Measurements from ENCODE around the gene OBP2A. TPM values are rescaled to one million over a fixed set of nuclear protein-coding genes. Genes with fewer than 3 reads are reported as not detected.

OBP2A gene
- total and polyA plus RNA-seq, 2 donors (not counting 3 experiments of a cell fraction or from before 2014, with no cell fraction given): not detected

GRCh38 chr9:135506327-135507103 lies 39.4 kb upstream of the OBP2A start:
- intact Hi-C loops (cut with micrococcal nuclease) (no loop called here), dilution Hi-C loops (cut with MboI; ENCODE audit: extremely low pct_ligation_motif_present, low sequenced_read_pairs) (no loop called here)
- H3K4me2 ChIP-seq (ENCODE audit: insufficient read depth, low read length): no peak overlapping the region
- no peak for FAIRE-seq
- BruUV-seq (replicated peaks): no TSS peak
- H3K36me3 ChIP-seq (ENCODE audit: control insufficient read depth in 2 of 2, extremely low read depth in 1 of 2, insufficient read depth in 2 of 2, low read length in 2 of 2): peaks cover 2 to 28% of the 10 kb centered on the region in 2 experiments
- no peak overlapping the region for H3K4me3 ChIP-seq (replicated peaks in 1 of 3; ENCODE audit: insufficient read depth in 1 of 3, low read depth in 1 of 3, low read length in 3 of 3)
- no peaks in the 10 kb centered on the region for H3K9me3 ChIP-seq (replicated peaks; ENCODE audit: control insufficient read depth, insufficient read depth, low read length)
- H3K79me2 ChIP-seq (ENCODE audit: control insufficient read depth, insufficient read depth, low read length): peaks cover 13% of the 10 kb centered on the region
- ChIA-PET POLR2A (no interaction called here), CTCF (interaction anchor here (2.5 kb wide), 1 partner anchor 26 kb away, joined by 11 read pairs; no protein-coding TSS in a partner anchor)
- TF ChIP-seq EZH2 (IDR thresholded peaks at IDR 0.05; ENCODE audit: borderline replicate concordance, low read depth, low read length, severe bottlenecking) (no peak), GATA2 (IDR thresholded peaks at IDR 0.05; ENCODE audit: insufficient read depth, insufficient read length, low read depth, low read length) (no peak), POLR2A (IDR thresholded peaks at IDR 0.05; ENCODE audit: low read depth, low read length) (no peak), CTCF (IDR thresholded peaks at IDR 0.05; ENCODE audit: extremely low read depth in 1 of 2, insufficient read depth in 1 of 2, low read depth in 1 of 2, low read length in 2 of 2) (no peak), MYC (IDR thresholded peaks at IDR 0.05; ENCODE audit: low read depth, low read length) (no peak), POLR2AphosphoS5 (IDR thresholded peaks at IDR 0.05; ENCODE audit: insufficient read depth, low read depth, low read length) (no peak), JUN (IDR thresholded peaks at IDR 0.05; ENCODE audit: borderline replicate concordance, insufficient read depth, insufficient read length, low read depth) (no peak), FOS (IDR thresholded peaks at IDR 0.05; ENCODE audit: borderline replicate concordance, insufficient read depth, low read length) (no peak)
- TF ChIP-seq, protein P1, sequence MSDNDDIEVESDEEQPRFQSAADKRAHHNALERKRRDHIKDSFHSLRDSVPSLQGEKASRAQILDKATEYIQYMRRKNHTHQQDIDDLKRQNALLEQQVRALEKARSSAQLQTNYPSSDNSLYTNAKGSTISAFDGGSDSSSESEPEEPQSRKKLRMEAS (IDR thresholded peaks at IDR 0.05; ENCODE audit: insufficient read depth, insufficient read length): no peak
- H3K27ac ChIP-seq (ENCODE audit: insufficient read depth, low read depth, low read length): no peak overlapping the region
- H3K9me1 ChIP-seq (replicated peaks; ENCODE audit: control insufficient read depth, extremely low read depth, insufficient read depth, low read length): no peaks in the 10 kb centered on the region
- H2AFZ ChIP-seq (ENCODE audit: low read depth, low read length): no peak overlapping the region
- no peak for DNase-seq (ENCODE audit: low read depth, low spot score)
- no peaks in the 10 kb centered on the region for H4K20me1 ChIP-seq (replicated peaks; ENCODE audit: control insufficient read depth, extremely low read depth, insufficient read depth, low read length)
- H3K9ac ChIP-seq (replicated peaks; ENCODE audit: extremely low read depth, insufficient read depth, low read length): no peak overlapping the region
- no peaks in the 10 kb centered on the region for H3K27me3 ChIP-seq (ENCODE audit: control insufficient read depth in 2 of 2, insufficient read depth in 2 of 2, low read length in 2 of 2)
- H3K4me1 ChIP-seq (ENCODE audit: control insufficient read depth, extremely low read depth, insufficient read depth, low read length): peaks cover 10% of the 10 kb centered on the region
